H1 (cell line): ENCODE measurements around the gene LAP3. TPM values are rescaled to one million over a fixed set of nuclear protein-coding genes. Genes with fewer than 3 reads are reported as not detected.

Experiments used
- KDM4A ChIP-seq: IDR thresholded peaks from one replicate; pipeline ENCODE4 v1.7.1; 2012; ENCODE audit warnings: low read depth, mild to moderate bottlenecking, moderate library complexity, low read length, inconsistent platforms; ENCODE audit not compliant: severe bottlenecking
- SP1 ChIP-seq: IDR thresholded peaks from 2 replicates; pipeline ENCODE4 v1.6.1; 2011; ENCODE audit warnings: low read depth, low read length
- TAF1 ChIP-seq: IDR thresholded peaks from 2 replicates; pipeline ENCODE4 v1.6.1; 2011; ENCODE audit warnings: mild to moderate bottlenecking, low read depth, low read length
- ZNF274 ChIP-seq: IDR thresholded peaks from 2 replicates; pipeline ENCODE4 v1.7.0; 2012; ENCODE audit warnings: low read length, borderline replicate concordance; ENCODE audit errors: extremely low read depth
- polyA plus RNA-seq, 7 experiments: library from polyadenylated mRNA; depleted of rRNA in 3 of 7; stranded (reverse) in 5 of 7; unstranded in 2 of 7; fragments of >200 nt in 5 of 7; fragments of 200-250 nt in 2 of 7; gene quantifications; 1 replicate in 5 of 7; 2 replicates in 1 of 7; 4 replicates in 1 of 7; pipeline versions ENCODE4 v1.2.1 to v1.2.3, GENCODE V29; 2011 to 2013; ENCODE audit warnings: missing spikeins in 2 of 7, mixed read lengths in 2 of 7
- total RNA-seq: library from RNA; stranded (reverse); fragmentation: NEBNext Ultra II Directional; extraction: Animal tissue kit (Norgen Biotek cat#: 25700); gene quantifications from 2 replicates; pipeline ENCODE4 v1.2.1, GENCODE V29; 2021
- TF ChIP-seq, protein P1 (sequence below): fragments of 300-600 bp; sonication (generic); IDR thresholded peaks from 2 replicates; pipeline ENCODE4 v1.7.1; 2012; ENCODE audit warnings: low read length, moderate library complexity, mild to moderate bottlenecking, inconsistent platforms; ENCODE audit not compliant: insufficient replicate concordance

The LAP3 gene
- total and polyA plus RNA-seq, 2 of the 8 experiments (the other 6 are each of a cell fraction or from before 2014, with no cell fraction given) = 28.3 to 50.9 TPM

- TF ChIP-seq, protein P1, sequence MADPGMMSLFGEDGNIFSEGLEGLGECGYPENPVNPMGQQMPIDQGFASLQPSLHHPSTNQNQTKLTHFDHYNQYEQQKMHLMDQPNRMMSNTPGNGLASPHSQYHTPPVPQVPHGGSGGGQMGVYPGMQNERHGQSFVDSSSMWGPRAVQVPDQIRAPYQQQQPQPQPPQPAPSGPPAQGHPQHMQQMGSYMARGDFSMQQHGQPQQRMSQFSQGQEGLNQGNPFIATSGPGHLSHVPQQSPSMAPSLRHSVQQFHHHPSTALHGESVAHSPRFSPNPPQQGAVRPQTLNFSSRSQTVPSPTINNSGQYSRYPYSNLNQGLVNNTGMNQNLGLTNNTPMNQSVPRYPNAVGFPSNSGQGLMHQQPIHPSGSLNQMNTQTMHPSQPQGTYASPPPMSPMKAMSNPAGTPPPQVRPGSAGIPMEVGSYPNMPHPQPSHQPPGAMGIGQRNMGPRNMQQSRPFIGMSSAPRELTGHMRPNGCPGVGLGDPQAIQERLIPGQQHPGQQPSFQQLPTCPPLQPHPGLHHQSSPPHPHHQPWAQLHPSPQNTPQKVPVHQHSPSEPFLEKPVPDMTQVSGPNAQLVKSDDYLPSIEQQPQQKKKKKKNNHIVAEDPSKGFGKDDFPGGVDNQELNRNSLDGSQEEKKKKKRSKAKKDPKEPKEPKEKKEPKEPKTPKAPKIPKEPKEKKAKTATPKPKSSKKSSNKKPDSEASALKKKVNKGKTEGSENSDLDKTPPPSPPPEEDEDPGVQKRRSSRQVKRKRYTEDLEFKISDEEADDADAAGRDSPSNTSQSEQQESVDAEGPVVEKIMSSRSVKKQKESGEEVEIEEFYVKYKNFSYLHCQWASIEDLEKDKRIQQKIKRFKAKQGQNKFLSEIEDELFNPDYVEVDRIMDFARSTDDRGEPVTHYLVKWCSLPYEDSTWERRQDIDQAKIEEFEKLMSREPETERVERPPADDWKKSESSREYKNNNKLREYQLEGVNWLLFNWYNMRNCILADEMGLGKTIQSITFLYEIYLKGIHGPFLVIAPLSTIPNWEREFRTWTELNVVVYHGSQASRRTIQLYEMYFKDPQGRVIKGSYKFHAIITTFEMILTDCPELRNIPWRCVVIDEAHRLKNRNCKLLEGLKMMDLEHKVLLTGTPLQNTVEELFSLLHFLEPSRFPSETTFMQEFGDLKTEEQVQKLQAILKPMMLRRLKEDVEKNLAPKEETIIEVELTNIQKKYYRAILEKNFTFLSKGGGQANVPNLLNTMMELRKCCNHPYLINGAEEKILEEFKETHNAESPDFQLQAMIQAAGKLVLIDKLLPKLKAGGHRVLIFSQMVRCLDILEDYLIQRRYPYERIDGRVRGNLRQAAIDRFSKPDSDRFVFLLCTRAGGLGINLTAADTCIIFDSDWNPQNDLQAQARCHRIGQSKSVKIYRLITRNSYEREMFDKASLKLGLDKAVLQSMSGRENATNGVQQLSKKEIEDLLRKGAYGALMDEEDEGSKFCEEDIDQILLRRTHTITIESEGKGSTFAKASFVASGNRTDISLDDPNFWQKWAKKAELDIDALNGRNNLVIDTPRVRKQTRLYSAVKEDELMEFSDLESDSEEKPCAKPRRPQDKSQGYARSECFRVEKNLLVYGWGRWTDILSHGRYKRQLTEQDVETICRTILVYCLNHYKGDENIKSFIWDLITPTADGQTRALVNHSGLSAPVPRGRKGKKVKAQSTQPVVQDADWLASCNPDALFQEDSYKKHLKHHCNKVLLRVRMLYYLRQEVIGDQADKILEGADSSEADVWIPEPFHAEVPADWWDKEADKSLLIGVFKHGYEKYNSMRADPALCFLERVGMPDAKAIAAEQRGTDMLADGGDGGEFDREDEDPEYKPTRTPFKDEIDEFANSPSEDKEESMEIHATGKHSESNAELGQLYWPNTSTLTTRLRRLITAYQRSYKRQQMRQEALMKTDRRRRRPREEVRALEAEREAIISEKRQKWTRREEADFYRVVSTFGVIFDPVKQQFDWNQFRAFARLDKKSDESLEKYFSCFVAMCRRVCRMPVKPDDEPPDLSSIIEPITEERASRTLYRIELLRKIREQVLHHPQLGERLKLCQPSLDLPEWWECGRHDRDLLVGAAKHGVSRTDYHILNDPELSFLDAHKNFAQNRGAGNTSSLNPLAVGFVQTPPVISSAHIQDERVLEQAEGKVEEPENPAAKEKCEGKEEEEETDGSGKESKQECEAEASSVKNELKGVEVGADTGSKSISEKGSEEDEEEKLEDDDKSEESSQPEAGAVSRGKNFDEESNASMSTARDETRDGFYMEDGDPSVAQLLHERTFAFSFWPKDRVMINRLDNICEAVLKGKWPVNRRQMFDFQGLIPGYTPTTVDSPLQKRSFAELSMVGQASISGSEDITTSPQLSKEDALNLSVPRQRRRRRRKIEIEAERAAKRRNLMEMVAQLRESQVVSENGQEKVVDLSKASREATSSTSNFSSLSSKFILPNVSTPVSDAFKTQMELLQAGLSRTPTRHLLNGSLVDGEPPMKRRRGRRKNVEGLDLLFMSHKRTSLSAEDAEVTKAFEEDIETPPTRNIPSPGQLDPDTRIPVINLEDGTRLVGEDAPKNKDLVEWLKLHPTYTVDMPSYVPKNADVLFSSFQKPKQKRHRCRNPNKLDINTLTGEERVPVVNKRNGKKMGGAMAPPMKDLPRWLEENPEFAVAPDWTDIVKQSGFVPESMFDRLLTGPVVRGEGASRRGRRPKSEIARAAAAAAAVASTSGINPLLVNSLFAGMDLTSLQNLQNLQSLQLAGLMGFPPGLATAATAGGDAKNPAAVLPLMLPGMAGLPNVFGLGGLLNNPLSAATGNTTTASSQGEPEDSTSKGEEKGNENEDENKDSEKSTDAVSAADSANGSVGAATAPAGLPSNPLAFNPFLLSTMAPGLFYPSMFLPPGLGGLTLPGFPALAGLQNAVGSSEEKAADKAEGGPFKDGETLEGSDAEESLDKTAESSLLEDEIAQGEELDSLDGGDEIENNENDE = no peak
- TF ChIP-seq ZNF274 (no peak), TAF1 (no peak), SP1 (no peak), KDM4A (no peak)
- TF ChIP-seq, all 59 proteins: peak for 0
These were observed 70.3 kb downstream of the LAP3 start (continued) for GRCh38 chr4:17647176-17647806.
